HG03103 (cell line): ENCODE results near the gene STAT3.
"Not testable (repeated sequence)": the region's sequence is repeated elsewhere in the genome, so short reads cannot be mapped to it uniquely, and the experiment has no call there.

Experiments used
- ATAC-seq: cut with Tn5 transposase; IDR thresholded peaks from one replicate; pipeline ENCODE4 v1.9.1; 2021; ENCODE audit warnings: low read depth; ENCODE audit not compliant: unreplicated experiment

STAT3 gene

GRCh38 chr17:42388381-42389134 lies at the start of gene STAT3:
STAT3 (minus strand) TSS chr17:42388442; CDS start chr17:42348516, 39,926 bp downstream.
- peak; percentile 84 for ATAC-seq

- ATAC-seq, result no peak
Observed at GRCh38 chr17:42436391-42436790, 48.1 kb upstream of the STAT3 start.

- ATAC-seq, result no peak
Observed at GRCh38 chr17:42431758-42432161, 43.5 kb upstream of the STAT3 start.

- no peak for ATAC-seq
Observed at GRCh38 chr17:42429726-42430447, 41.6 kb upstream of the STAT3 start.

- ATAC-seq, result no peak
Observed at GRCh38 chr17:42428141-42428944, 40.1 kb upstream of the STAT3 start.

- no peak for ATAC-seq
Observed at GRCh38 chr17:42424991-42425610, 36.9 kb upstream of the STAT3 start.

GRCh38 chr17:42423766-42424165 lies 35.5 kb upstream of the STAT3 start:
- ATAC-seq, result no peak

GRCh38 chr17:42422958-42423712 lies 34.9 kb upstream of the STAT3 start, which contains the start of gene CAVIN1:
CAVIN1 (minus strand) TSS chr17:42423256; CDS start chr17:42423097, 159 bp downstream.
- ATAC-seq, result no peak

- no peak for ATAC-seq
Observed at GRCh38 chr17:42422412-42422957, 34.2 kb upstream of the STAT3 start.

- ATAC-seq, result no peak
Observed at GRCh38 chr17:42421507-42422338, 33.5 kb upstream of the STAT3 start.

GRCh38 chr17:42421136-42421506 lies 32.9 kb upstream of the STAT3 start:
- ATAC-seq, result no peak

- ATAC-seq, result not testable (repeated sequence)
Observed at GRCh38 chr17:42417981-42418380, 29.7 kb upstream of the STAT3 start.

GRCh38 chr17:42414704-42415409 lies 26.6 kb upstream of the STAT3 start:
- no peak for ATAC-seq

GRCh38 chr17:42413464-42414040 lies 25.3 kb upstream of the STAT3 start:
- no peak for ATAC-seq

- no peak for ATAC-seq
Observed at GRCh38 chr17:42411905-42412679, 23.9 kb upstream of the STAT3 start.

- ATAC-seq, result no peak
Observed at GRCh38 chr17:42411361-42411760, 23.1 kb upstream of the STAT3 start.

GRCh38 chr17:42410319-42410685 lies 22.1 kb upstream of the STAT3 start:
- ATAC-seq, result no peak
